Ectodermal cell (in vitro differentiated cells): ENCODE results near the gene PPP1R3F.
A peak's percentile ranks its signal among the peaks of the same experiment; 100 is the strongest.

Experiments
- H3K27ac ChIP-seq: 2 replicates; pipeline ENCODE4 v1.7.0; 2013; ENCODE audit warnings: mild to moderate bottlenecking, low read depth, low read length; ENCODE audit not compliant: insufficient read depth, poor library complexity, severe bottlenecking
- H3K27me3 ChIP-seq: 2 replicates; pipeline ENCODE4 v1.7.0; 2013; ENCODE audit warnings: mild to moderate bottlenecking, low read length; ENCODE audit not compliant: insufficient read depth, control insufficient read depth, poor library complexity, severe bottlenecking
- H3K36me3 ChIP-seq: one replicate; pipeline ENCODE4 v1.7.0; 2013; ENCODE audit warnings: low read length; ENCODE audit not compliant: control insufficient read depth, insufficient read depth
- H3K4me1 ChIP-seq: one replicate; pipeline ENCODE4 v1.7.0; 2013; ENCODE audit warnings: low read length; ENCODE audit not compliant: control insufficient read depth, insufficient read depth
- H3K4me3 ChIP-seq: 2 replicates; pipeline ENCODE4 v1.7.0; 2013; ENCODE audit warnings: low read depth, low read length, control low read depth; ENCODE audit not compliant: insufficient read depth
- H3K9me3 ChIP-seq: 2 replicates; pipeline ENCODE4 v1.7.0; 2013; ENCODE audit warnings: mild to moderate bottlenecking, low read length, moderate library complexity; ENCODE audit not compliant: control insufficient read depth
- WGBS, 2 experiments: methylation state at CpG; one replicate each; pipeline ENCODE4 v1.1.7; 2013; ENCODE audit warnings: missing lambda C conversion rate in 2 of 2; 5-methylcytosine and 5-hydroxymethylcytosine counted together

Gene PPP1R3F

DNA sequence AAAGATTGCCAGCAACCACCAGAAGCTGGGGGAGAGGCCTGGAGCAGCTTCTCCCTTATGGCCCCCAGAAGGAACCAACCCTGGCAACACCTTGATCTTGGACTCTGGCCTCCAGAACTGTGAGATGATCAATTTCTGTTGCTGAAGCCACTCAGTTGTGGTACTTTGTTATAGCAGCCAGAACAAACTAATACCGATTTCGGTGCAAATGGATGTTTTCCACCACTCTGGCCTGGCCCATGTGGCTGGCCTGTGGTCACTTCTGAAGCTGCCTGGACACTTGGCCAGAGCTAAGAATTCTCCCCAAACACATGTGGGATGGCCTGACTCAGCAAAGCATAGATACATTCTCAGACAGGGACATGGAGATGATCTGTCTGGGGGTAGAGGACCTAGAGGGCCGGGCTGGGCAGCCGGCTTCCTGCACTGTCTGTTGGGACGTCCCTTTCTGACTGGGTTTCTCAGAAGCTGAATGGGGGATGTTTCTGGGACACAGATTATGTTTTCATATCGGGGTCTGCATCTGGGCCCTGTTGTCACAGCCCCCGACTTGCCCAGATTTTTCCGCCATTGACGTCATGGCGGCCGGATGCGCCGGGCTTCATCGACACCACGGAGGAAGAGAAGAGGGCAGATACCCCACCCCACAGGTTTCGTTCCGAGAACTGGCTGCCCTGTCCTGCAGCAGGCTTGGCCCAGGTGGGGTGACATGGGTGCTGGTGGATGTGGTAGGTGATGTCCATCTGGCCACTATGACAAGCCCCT lies 9.2 kb upstream of the PPP1R3F start:
- Histone ChIP-seq H3K4me3 (no peak overlapping the region), H3K9me3 (no peaks in the 10 kb centered on the region), H3K36me3 (no peaks in the 10 kb centered on the region), H3K4me1 (no peaks in the 10 kb centered on the region), H3K27me3 (no peaks in the 10 kb centered on the region), H3K27ac (no peak overlapping the region)
- 96 to 97% methylated on average over 16 to 17 of the region's 17 CpGs for WGBS, 2 experiments

DNA sequence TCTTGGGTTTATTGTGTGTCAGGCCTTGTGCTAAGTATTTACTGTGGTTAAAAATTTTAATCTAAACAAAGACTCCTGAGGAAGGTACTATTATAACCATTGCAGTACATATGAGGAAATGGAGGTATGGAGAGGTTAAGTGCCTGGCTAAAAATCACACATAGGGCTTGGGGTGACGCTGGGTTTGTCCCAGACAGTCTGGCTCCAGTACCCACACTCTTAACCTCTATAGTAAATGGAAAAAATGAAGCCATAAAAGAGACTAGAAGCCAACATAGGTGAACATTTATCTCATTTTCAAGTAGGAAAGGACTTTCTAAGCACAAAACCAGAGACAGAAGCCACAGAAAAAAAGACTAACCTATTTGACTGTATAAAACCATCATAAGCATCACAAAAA lies 7.0 kb upstream of the PPP1R3F start:
- no peak overlapping the region for H3K27ac ChIP-seq
- 67% methylated on average over 1 of the region's 1 CpG; no CpG with 5 or more reads in 1 of the 2 experiments for WGBS, 2 experiments

DNA sequence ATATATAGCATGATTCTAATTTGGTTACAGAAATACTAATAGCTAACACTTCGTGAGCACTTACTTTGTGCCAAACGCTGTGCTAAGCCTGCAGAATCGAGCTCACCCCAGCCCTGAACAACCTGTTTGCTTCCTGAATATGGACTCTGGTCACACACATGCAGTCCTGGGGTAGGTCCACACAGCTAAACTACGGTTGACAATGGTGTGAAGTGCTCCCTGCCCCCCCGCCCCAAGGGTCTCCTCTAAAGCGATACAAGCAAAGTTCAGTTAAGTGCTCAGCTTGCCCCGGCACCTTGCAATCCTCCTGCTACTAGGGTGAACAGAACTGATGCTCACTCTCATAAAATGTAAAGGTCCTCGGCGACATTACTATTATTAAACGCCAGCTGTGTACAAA lies 6.0 kb upstream of the PPP1R3F start:
- Histone ChIP-seq H3K4me3 (no peak overlapping the region), H3K4me1 (no peaks in the 10 kb centered on the region), H3K27me3 (no peaks in the 10 kb centered on the region), H3K9me3 (no peaks in the 10 kb centered on the region), H3K36me3 (no peaks in the 10 kb centered on the region), H3K27ac (no peak overlapping the region)
- WGBS, 2 experiments, result 91% methylated on average over 10 of the region's 10 CpGs

More for the DNA sequence above, 7.0 kb upstream of the PPP1R3F start:
- no peaks in the 10 kb centered on the region for H3K9me3 ChIP-seq
- H3K4me1 ChIP-seq, result no peaks in the 10 kb centered on the region
- H3K4me3 ChIP-seq, result no peak overlapping the region
- H3K36me3 ChIP-seq, result no peaks in the 10 kb centered on the region
- no peaks in the 10 kb centered on the region for H3K27me3 ChIP-seq

DNA sequence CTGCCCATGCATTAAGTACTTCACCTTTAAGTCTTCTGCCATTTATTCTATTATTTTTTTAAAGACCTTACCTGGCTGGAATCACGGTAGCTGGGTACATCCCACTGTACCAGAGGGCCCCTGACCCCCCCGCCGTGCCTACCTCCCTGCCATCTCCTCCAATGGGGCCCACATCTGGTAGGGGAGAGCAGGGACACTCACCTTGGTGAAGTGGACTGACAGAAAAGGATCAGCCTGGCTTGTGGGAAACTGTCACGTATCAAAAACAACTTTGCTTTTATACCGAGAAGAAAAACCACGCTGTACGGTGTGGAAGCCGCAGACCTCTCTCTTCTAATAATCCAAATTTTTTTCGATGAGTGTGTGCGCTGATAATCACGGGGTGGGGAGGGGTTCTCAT lies 5.1 kb upstream of the PPP1R3F start, which contains the start of gene FOXP3:
TSS of gene FOXP3 (minus strand) at position 251 of the 400 bp plus-strand sequence. CDS start 6,205 bp downstream, outside the sequence.
- Histone ChIP-seq H3K9me3 (no peaks in the 10 kb centered on the region), H3K36me3 (no peaks in the 10 kb centered on the region), H3K27ac (no peak within 1 kb of the TSS), H3K4me1 (no peaks in the 10 kb centered on the region), H3K27me3 (no peaks in the 10 kb centered on the region), H3K4me3 (no peak within 1 kb of the TSS)
- 86 to 90% methylated on average over 8 to 11 of the region's 11 CpGs for WGBS, 2 experiments

DNA sequence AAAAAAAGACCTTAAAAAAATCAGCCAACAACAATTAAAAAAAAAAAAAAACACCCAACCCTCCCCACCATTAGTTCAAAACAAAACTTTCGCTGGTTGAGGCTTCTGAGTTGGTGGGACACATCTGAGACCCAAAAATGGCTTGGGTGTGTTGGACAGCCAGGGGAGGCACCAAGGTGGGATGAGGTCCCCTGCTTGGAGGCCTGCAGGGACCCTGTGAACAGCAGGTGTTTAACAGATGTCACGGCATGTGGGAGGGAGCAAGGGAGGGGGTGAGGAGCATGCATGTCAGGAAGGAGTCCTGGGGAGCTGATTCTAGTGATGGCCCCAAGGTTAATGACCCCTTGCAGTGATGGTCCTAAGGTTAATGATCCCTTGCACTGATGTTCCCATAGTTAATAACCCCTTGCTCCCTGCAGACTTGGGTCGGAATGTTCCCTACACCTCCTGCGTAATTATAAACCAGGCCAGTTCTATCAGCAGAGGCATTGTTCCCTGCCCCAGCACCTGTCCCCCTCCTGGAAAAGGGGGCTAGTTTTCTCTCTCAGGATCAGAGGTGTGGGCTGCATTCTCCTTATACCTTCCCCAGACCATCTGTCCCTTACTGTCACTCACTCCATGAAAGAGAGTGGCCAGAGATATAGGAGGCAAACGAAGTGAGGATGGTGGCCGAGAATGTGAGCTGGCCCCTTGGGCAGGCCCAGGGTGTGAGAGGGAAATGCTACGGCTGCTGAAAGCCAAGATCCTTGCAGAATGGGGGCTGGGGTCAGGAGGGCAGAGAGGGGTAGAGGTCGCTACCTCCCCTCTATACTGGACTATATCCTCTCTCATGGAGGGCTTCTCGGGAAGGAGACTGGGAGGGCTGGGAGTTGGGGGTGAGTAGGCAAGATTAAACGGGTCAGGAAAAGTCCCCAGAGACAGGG lies 2.8 kb upstream of the PPP1R3F start:
- H3K4me1 ChIP-seq, result peaks cover 12% of the 10 kb centered on the region
- no peak overlapping the region for H3K27ac ChIP-seq
- 89 to 91% methylated on average over 8 to 10 of the region's 10 CpGs for WGBS, 2 experiments
- no peaks in the 10 kb centered on the region for H3K36me3 ChIP-seq
- no peaks in the 10 kb centered on the region for H3K9me3 ChIP-seq
- no peaks in the 10 kb centered on the region for H3K27me3 ChIP-seq
- no peak overlapping the region for H3K4me3 ChIP-seq

DNA sequence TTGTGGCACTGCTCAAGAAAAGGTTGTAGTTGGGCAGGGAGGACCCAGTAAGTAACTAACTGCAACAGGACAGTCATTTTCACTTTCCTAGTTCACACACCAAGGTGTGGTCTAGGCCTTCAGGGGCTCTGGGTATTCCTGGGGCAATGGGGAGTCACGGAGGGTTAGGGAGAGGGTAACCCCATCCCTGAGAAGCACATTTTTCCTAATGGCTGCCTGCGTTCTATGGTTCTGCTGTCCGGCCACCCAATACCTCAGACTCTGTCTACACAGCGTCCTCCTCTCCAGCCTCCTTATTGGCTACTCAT lies 937 bp upstream of the PPP1R3F start:
- peak overlapping the region; percentile 36 for H3K27ac ChIP-seq
- no peaks in the 10 kb centered on the region for H3K27me3 ChIP-seq
- no peaks in the 10 kb centered on the region for H3K36me3 ChIP-seq
- H3K9me3 ChIP-seq, result no peaks in the 10 kb centered on the region
- H3K4me3 ChIP-seq, result peak overlapping the region; percentile 55
- 0 to 4% methylated on average over 4 of the region's 4 CpGs for WGBS, 2 experiments
- H3K4me1 ChIP-seq, result peaks cover 12% of the 10 kb centered on the region

DNA sequence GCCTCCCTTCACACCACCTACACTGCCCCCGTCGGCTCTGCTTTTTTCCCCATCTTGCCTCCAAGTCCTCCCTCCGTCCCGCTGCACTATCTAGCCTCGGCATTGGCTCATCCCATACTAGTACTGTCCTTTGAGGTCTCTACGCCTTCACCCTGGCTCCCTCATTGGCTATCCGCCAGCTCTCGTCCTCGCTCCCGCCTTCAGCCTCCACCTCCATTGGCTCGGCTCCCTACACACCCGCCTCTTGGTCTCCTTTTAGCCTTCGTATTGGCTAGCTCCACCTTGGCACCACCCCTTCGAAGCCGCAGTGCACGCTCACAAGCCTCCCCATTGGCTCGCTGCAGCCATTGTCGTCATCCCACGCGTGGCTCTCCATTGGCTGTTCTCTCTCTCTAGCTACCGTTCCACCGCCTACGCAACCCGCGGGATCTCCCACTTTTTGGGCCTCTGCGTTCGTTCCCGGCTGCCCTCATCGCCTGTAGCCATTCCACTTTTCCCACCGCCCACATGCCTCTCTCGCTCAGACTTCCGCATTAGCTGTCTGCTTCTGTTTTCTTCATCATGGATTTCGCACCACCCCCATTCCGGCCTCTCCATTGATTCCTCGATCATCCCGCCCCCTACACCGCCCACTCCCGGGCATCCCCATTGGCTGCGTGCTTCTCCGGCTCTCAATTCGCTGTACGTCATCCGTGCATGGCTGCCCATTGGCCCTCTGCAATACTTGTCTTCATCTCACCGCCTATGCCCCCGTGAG lies 405 bp upstream of the PPP1R3F start:
- Histone ChIP-seq H3K27ac (peak overlapping the region; percentile 90), H3K4me1 (peaks cover 12% of the 10 kb centered on the region), H3K9me3 (no peaks in the 10 kb centered on the region), H3K4me3 (peak overlapping the region; percentile 62), H3K27me3 (no peaks in the 10 kb centered on the region), H3K36me3 (no peaks in the 10 kb centered on the region)
- WGBS, 2 experiments, result 0% methylated on average over 45 of the region's 45 CpGs

DNA sequence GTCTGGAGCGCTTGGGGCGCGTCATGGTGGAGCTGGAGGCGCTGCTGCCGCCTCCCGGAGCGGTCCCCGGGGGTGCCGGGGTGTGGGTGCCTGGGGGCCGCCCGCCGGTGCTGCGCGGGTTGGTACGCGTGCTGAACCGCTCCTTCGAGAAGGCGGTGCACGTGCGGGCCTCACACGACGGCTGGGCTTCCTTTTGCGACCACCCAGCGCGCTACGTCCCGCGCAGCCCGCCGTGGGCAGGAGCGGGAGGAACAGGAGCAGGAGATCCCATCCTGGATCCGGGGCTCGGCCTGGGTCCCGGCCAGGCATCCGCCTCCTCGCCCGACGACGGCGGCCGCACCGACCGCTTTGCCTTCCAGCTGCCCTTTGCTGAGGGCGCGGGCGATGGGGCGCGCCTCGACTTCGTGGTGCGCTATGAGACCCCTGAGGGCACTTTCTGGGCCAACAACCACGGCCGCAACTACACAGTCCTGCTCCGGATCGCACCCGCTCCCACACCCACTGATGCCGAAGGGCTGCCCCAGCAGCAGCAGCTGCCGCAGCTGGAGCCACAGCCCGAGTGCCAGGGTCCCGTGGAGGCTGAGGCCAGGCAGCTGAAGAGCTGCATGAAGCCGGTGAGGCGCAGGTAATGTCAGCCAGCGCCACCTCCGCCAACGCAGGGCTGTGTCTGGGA lies 792 bp downstream of the PPP1R3F start:
- Histone ChIP-seq H3K36me3 (no peaks in the 10 kb centered on the region), H3K27ac (peak overlapping the region; percentile 90), H3K9me3 (no peaks in the 10 kb centered on the region), H3K4me3 (peak overlapping the region; percentile 62), H3K4me1 (peaks cover 12% of the 10 kb centered on the region), H3K27me3 (no peaks in the 10 kb centered on the region)
- WGBS, 2 experiments, result 57 to 58% methylated on average over 66 of the region's 66 CpGs

DNA sequence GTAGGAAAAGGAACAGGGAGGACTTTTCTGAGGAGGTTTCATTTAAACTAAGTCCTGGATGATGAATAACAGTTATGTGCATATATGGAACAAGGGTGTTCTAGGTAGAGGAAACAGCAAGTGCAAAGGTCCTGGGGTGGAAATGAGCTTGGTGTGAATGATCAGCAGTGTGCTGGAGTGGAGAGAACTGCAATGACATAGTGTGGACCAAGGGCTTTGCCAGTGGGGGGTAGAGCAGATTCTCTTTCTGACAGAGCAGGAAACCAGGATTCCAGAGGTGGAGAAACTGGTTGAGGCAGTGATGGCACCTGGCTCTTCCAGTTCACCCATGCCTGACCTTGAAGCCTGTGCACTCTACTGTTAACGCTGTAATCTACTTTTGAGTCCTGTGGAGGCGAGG lies 1.7 kb downstream of the PPP1R3F start:
- no peaks in the 10 kb centered on the region for H3K27me3 ChIP-seq
- no peaks in the 10 kb centered on the region for H3K9me3 ChIP-seq
- no peaks in the 10 kb centered on the region for H3K36me3 ChIP-seq
- H3K27ac ChIP-seq, result no peak overlapping the region
- peaks cover 12% of the 10 kb centered on the region for H3K4me1 ChIP-seq
- H3K4me3 ChIP-seq, result no peak overlapping the region
- 92 to 95% methylated on average over 2 of the region's 2 CpGs for WGBS, 2 experiments
